Astrocyte (in vitro differentiated cells and primary cell): ENCODE results near the gene TEF.

ENCODE experiments used
- CTCF ChIP-seq: IDR thresholded peaks from 2 replicates; pipeline ENCODE4 v1.5.1; 2011; ENCODE audit warnings: low read depth, mild to moderate bottlenecking, inconsistent platforms, low read length, moderate library complexity; ENCODE audit not compliant: insufficient read depth
- EZH2 ChIP-seq: IDR thresholded peaks from 2 replicates; pipeline ENCODE4 v1.6.1; 2012; ENCODE audit warnings: mild to moderate bottlenecking, low read length, inconsistent platforms; ENCODE audit not compliant: insufficient read depth

GRCh38 chr22:41364233-41364632 lies 17.5 kb upstream of the TEF start:
- TF ChIP-seq EZH2: no peak
- no peak for TF ChIP-seq CTCF
